HG03039 (cell line): ENCODE results near the gene TEX2.

Experiments used
- ATAC-seq: cut with Tn5 transposase; IDR thresholded peaks from one replicate; pipeline ENCODE4 v1.9.1; 2021; ENCODE audit warnings: mild to moderate bottlenecking, moderate library complexity; ENCODE audit not compliant: unreplicated experiment

TEX2 gene

DNA sequence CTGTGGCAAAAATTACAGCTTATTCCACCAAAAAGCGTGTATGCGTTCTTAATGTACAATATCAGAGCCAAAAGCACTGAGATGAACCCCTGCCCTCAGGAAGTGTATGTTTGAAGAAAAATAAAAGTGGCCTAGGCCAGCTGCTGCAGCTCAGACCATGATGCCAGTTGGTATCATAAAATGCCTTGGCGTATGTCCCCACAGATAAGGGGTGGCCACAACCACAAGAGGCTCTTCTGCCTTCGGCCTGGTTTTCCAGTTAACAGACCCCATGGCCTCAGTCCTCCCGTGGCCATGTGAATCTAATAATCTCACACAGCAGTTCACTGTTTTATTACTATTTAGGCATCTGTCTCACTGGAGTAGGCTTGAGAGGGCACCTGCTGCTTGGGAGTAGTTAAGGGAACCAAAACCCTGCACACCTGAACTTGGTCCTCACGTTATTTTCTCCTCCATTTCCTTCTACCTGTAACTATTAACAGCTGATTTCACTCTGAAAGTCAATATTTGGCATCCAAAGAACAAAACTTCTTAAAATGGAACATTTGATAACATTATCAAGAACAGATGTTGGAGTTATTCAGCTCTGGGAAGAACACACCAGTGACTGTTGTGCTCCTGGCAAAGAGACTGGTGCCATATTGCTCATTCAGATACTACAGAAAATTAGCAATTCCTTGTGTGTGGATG is 98.3 kb downstream of the TEX2 start:
- ATAC-seq = no peak

DNA sequence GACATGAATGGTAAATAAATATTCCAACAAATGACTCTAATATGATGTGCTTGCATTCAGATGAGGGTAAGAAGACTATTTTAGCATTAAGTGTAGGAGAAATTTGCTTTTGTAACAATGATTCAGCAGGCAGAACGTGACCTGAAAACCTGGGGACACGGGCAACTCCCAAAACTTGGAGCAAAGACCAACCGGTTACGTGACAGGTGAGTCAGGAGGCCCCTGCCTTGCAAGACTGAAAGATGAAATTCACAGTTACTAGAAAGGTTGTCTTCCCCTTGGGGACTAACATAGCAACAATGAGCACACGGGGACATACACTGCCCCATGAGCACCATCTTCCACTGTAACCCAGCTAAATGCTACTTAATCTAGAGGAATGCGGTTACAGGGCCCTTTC is 99.6 kb downstream of the TEX2 start:
- no peak for ATAC-seq

DNA sequence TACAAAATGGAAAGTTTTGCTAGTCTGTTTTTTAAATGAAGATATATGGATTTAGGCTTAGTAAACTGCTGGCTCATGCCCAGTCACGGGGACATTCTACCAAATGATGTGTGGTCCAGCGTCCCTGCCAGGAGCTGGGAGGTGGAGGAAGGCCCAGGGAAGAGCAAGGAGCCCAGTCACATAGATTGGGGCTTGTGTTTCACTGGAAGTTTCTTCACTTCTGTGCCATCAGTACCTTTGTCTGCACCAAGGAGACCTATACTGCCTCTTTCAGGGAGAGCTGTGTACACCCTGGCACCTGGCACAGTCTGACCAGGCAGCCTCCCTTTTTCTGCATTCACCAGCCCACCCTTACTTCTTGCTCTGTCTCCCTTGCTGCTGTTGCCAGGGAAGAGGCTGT is 100.5 kb downstream of the TEX2 start:
- ATAC-seq = no peak

DNA sequence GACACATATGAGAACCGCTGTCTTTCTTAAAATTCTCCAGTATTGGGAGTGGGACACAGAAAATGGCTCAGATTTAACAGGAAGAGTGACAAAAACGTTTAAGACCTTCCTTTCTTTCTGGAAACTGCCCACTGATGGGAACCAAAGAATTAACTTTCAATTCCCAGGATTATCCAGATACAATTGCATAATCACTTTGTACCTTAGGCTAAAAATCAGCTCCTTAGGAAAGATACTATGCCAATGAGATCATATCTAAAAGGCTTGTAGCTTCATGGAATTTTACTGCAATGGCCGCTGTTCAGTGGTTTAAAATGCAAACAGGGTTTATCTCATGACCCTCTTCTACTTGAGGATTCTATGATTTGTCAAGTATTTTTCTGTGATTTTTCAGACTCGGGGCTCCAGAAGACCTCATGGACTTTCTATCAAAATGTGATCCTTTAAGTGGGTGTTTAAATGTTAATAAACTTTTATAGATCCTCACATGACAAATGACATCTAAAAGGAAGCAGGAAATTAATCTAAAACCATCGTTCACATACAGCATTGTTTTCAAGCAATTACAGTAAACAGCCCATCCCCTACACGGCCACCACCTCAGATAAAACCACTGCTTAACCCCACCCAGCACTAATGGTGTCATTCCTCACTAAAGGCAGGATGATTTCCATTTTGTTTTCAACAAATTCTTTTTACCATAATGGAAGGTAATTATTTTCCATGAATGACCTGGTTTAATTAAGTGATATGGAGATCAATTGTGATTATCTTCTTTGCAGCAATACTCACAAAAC is 101.5 kb downstream of the TEX2 start:
- ATAC-seq = no peak

DNA sequence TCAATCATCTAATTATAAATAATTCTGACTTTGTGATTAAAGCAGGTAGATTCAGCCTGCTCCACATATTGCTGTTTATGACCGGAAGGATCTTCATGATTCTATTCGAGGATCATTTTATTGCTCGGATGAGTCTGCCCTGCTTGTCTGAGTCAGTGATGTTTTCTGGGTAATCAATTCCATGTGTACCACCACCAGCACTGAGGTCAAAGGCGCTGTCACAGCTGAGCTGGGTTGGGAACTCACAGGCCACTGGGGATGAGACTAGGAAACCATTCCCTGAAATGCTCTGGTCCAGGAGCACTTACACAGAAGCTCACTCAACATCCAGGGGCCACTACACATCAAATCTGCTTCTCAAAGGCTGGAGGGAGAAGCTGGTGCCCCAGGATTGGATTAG is 102.7 kb downstream of the TEX2 start:
- no peak for ATAC-seq

DNA sequence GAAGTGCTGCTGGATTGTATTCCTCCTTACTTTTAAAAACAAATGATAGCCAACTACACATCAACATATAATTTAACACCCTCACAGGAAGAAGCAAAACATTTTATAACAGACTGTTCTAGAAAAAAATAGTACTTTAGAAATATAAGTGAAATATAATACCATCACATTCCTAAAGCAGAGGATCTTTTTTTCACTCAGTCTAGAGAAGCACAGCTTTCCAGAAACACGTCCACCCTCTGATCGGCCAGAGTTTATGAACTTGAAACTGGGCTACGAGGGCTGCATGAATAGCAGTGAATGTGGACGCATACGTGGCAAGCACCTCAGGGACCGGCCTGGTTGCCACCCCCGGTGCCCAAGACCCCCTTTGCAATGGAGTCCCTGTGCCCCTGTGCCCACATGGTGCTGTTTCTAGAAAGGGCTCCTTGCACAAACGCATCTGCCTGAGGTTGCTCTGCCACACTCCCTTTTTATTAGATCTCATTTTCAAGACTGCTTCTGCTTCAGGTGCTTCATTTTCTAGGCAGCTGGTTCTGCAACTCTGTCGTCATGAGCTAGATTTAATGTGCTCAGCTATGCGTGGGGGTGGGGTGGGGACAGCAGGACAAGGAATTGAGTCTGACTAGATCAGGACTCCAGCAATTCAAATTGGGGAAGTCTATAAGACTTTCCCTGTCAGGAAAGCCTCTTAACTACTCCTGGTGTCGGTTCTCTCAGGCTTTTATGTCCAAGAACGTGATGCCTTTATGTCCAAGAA is 104.0 kb downstream of the TEX2 start:
- no peak for ATAC-seq

DNA sequence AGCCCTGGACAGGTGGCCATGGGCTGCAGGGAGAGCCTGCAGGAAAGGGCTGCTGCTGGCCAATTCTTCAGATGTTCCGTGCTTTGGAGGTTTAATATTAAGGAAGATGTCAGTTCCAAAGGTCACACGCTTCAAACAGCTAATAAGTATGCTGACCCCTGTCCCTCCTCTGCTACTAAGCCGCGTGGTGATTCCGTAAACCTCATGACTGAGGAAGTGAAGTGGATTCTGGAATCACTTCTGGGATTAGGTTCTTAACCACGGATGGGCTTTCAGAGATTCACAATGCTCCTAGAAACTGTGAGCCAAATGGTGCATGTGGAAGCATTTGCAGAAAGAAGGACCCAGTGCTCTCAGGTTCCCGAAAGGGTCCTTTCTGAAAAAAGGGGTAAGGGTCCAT is 104.7 kb downstream of the TEX2 start:
- no peak for ATAC-seq

DNA sequence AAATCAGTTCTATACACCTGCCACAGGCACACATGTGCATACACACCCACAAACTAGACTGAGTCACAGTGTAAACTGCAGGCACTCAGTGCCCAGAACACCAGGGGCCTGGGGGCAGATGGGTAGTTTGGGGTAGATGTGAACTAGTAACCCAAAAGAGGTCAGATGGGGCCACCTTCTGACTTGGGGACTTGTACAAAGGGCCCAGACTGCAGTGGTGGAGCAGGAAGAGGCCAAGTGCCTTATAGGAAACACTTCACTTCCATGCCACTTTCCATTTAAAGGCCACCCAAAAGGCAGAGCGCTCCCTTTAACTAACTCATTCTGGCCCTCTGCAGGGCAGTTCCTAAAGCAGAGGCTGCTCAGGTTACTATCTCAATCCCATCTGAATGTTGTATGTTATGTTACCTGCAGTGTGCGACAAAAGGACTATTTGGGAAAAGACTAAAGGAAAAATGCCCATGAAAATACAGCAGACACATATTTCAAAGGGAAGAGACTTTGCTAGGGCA is 105.3 kb downstream of the TEX2 start:
- no peak for ATAC-seq

DNA sequence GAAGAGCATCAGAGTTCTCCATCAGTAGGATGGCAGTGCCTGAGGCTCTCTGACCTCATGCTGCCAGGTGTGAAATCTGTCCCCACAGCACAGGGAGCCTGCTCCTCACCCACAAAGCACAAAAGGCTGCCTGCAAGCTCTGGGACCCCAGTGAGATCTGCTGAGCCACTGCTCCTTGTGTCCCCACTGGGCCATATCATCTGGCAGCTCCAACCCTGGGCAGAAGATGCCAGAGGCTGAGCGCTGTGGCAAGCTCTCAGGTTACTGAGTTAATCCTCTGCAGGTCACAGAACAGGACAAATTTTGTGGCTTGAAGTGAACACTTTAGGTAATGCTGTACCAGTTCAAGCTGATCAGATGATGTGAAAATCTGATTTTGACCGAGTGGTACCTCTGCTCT is 106.4 kb downstream of the TEX2 start:
- ATAC-seq = no peak

DNA sequence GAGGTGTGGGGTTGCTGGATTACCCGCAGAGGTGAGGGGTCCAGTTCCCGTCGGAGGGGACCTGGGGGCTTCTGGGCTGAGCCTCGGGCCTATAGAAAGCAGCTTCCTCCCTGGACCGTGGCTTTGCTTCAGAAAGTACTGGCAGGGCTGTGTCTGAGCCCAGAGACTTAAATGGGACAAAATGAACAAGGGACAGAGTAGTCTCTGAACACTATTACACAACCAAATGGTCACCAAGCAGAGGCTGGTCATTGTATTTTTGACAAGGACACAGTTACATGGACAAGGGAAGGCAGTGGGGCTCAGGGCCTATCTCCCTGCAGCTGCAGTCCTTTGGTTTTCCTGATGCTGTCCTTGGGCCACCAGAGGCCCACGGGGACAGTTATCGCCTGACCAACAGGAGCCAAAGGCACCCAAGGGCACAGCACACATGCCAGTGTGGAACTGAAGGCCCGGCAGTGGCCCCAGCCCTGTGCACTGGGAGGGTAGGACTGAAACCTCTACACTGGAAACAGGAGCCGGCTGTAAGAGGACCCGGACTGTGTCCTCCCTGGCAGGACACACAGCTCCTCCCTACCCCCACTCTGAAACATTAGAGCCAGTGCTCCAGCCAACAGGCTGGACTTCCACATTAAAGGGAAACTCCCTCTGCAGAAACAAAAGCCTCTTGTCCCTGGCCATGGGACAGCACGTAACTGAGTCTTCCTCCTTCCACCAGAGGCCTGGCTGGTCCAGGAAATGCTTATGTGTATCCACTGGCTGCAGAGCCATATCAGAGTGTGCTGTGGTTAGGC is 107.1 kb downstream of the TEX2 start:
- ATAC-seq = no peak

DNA sequence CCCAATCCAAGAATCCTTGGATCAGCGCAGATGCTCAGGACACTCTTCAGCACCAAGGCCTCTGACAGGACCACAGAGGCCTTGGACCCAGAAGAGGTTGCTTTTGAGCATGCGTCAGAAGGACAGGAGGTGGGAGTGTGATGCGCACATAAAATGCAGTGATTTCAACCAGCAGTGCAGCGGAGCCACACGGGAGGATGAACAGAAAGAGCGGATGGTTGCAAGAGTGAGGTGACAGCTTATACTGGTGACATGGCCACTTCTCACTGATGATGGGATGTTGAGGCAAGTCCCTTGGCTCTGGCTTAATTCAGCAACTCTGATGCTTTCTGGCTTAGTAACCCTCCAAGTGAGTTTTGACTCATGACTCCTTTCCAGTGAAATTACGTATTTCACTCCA is 107.9 kb downstream of the TEX2 start:
- no peak for ATAC-seq

DNA sequence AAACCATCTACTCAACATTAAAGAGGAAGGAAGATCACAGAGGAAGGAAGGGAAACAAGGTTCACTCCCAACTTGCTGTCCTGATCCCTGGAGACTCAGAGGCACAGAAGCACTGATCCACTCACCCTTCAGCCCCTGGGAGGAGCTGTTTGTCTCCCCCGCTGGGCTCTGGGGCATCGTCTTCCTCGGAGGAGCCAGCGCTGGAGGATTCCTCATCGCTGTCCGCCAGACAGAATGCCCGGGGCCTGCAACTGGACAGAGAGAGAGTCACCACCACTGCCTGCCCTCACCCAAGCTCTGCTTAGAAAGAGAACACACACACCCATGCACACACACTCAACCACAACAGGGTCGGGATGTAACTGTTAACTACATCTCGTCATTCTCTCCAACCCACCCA is 108.3 kb downstream of the TEX2 start:
- ATAC-seq = no peak

DNA sequence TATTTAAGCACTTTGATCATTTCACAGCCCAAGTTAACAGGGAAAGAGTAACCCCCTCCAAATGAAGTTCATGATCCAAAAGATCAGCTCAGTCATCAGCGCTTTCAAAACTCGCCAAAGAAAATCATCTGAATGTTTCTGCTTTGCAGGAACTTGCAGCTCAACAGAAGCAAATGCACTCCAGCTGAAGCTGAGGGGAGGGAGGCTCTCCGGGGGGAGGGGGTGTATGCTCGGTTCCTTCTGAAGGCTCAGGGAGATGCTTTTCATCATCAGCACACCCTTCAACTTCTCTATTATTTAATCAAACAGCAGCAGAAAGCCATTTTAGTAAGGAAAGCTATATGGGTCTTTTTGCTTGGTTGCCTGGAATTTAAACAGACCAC is 108.8 kb downstream of the TEX2 start:
- no peak for ATAC-seq

DNA sequence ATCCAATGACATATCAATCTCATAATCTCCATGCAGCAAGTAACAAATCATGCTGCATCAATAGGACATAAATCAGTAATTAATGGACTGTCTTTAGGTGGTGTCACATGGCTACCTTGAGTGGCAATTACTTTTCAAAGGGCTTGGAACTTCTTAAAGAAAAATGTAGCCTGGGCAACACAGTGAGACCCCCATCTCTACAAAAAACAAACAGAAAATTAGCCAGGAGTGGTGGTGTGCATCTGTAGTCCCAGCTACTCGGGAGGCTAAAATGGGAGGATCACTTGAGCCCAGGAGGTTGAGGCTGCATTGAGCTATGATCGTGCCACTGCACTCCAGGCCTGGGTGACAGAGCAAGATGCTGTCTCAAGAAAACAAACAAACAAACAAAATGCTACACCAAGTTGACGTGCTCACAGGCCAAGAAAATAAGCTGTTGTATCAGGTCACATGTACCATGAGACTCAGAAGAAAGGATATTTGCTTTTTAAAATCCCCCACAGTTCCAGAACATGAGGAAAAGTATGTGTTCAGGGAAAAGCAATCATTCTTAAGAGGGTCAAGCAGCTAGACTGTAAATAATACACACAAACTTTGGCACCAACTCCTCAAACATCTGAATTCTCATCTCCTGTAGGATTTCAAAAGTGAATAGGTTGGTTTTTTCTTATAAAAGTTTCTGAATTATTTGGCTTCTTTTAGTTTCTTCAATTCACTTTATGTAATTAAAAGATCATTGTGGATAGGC is 109.3 kb downstream of the TEX2 start:
- no peak for ATAC-seq

DNA sequence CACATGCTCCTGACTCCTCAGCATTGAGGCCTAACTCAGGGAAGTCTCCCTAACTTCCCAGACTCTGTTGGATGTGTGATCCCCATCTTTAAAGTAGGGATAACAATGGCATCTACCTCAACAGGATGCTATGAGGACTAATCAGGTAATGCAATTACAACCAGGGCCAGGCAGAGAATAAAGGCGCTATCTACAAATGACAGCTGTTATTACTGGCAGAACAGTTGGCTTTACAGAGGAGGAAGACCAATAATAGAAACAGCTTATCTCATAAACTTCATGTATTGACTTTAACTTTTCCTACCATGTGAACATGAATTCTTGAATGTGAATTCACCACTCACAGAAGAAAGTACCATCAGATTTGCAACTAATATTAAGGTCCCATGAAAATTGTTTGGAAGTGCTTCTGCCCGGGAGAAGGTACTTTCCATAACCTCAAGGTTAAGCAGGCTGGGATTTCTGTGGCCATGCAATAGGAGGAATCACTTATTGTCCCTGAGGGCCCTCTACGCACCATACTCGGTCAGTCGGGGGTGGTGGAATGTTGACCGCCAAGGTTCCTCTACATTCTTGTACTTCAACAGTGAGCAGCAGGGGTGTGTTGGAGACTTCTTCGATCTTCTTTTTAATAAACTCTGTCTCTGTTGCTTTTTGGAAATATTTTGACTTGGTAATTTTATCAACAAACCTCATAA is 110.5 kb downstream of the TEX2 start:
- no peak for ATAC-seq

DNA sequence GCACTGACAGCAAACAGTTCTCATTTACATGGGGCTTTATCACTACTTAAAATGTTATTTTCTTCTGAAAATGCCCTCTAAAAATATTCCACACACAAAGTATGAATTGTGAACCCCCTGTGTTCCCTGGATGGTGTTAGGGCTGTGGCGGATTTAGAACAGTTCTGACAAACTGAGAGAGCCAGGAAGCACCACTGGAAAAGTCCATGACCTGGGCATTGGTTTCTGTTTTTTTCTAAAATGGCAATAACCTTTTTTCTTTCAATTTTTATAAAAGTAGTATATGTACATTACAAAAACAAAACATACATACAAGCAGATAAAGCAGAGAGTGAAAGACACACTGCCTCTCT is 112.1 kb downstream of the TEX2 start:
- ATAC-seq = no peak

DNA sequence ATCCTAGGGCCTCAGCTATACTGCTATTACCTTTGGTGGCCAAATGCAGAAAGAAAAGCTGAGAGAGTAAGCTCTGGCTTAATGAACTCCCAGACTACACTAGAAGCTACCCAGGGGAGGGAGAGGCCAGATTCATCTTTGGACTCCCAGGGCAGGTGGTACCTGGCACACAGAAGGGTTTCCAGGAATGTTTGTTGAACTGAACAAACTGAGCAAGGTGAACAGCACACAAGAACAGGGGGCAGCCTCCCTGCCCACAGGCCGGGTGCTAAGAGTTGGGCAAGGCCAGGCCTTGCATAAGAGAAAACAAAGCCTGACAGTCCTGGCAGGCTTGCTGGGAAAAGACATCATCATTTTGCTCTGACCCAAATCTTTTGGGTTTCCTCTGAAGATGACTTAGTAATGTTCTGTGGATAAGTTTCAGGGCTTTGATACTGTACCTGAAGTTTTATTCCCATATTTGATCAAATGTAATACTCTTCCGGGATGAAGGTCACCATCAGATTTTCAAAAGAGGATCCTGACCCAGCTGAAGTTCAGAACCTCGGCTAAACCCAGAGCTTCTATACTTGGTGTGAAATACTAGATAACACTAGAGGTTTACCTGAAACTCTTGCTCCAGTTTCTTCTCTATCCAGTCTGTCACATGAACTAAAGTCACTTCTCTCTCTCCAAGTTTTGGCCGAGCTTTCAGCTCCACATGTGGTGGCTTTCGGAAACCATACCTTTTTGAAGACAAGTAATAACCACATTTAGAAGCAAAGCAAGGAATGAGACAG is 112.6 kb downstream of the TEX2 start:
- ATAC-seq = no peak

DNA sequence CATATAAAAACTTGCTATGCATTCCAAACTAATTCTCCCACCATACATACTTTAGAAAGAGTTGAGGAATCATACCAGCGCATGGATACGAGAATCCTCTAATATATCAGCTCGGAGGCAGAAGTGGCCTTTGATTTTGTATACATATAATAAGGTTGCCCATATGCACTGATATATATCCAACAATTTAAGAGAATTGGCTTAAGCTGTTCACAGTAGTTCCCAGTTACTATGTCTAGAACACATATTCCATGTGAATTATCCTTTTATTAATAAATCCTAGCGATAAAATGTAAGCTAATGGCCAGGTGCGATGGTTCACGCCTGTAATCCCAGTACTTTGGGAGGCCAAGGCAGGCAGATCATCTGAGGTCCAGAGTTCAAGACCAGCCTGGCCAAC is 113.9 kb downstream of the TEX2 start:
- ATAC-seq = no peak

DNA sequence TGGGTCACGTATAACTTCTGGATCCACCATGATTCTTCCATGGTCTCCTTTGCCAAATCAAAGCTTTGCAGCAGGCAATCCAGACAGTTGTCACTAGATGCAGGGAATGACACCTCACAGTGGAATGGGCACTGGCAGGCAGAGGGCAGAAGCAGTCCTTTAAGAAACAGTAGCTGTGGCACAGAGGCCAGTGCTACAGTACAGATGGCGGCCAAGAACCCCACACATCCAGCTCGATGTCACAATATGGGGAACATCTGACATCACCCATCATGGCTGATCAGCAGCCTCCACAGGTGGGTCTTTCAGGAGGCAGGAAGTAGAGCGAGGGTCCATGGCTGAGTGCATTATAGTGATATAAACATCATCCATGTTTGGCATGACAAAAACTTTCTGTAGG is 114.4 kb downstream of the TEX2 start:
- no peak for ATAC-seq
